ENCODE data around the gene RNF144A. TPM values are rescaled to one million over a fixed set of nuclear protein-coding genes. Genes with fewer than 3 reads are reported as not detected.

RNF144A gene
- total and polyA plus RNA-seq, 2 of the 13 experiments (the other 11 are each of a cell fraction or from before 2014, with no cell fraction given), result 13.9 to 16.5 TPM

DNA sequence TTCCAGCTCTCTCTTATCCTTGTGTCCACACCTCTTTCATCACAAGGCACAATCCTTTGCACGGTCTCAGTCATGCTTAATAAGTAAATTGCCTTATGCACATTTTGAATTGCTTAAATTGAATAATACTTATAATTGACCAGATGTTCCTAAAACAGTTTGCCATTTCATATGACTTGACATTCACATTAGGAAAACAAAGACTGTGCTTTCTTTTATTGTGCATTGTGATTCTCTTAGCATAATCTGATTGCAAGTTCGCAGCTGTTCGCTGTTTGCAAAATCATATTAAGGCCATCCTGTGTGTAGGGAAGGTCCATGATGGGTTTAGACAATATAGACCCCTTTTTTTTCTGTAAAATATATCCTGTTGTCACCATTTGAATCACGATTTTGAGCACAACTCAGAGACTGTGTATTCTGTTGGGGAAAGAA is 75.6 kb downstream of the RNF144A start:
- no peaks in the 10 kb centered on the region for H3K9me3 ChIP-seq (ENCODE audit: low read length)
- FAIRE-seq (no peak), DNase-seq (ENCODE audit: low spot score) (no peak), ATAC-seq (no peak)
- no peaks in the 10 kb centered on the region for H3K79me2 ChIP-seq (ENCODE audit: insufficient read depth, low read length)
- no peaks in the 10 kb centered on the region for H3K4me1 ChIP-seq (ENCODE audit: insufficient read depth, low read length)
- no peaks in the 10 kb centered on the region for H3K27me3 ChIP-seq (ENCODE audit: control insufficient read depth in 1 of 2, insufficient read depth in 2 of 2, low read length in 2 of 2)
- WGBS (ENCODE audit: low lambda C conversion rate), result 76% methylated on average over 4 of the region's 4 CpGs
- in situ Hi-C loops (cut with HindIII; ENCODE audit: extremely low pct_ligation_motif_present, low pct_unique_long_range_greater_than_20kb), result no loop called here
- ChIA-PET POLR2A (no interaction called here), CTCF (ENCODE audit: low intra/inter-chr PET ratio, low total read pairs) (no interaction called here)
- no peak overlapping the region for H3K4me2 ChIP-seq (ENCODE audit: low read depth, low read length)
- no peak for TF ChIP-seq YEATS4 (CRISPR knock-in tag; IDR thresholded peaks at IDR 0.05; ENCODE audit: borderline replicate concordance)
- no peak for TF ChIP-seq ATF1 (CRISPR knock-in tag; IDR thresholded peaks at IDR 0.05)
- TF ChIP-seq SALL1 (CRISPR knock-in tag; IDR thresholded peaks at IDR 0.05), result no peak
- TF ChIP-seq MAF1 (CRISPR knock-in tag; IDR thresholded peaks at IDR 0.05; ENCODE audit: borderline replicate concordance), result no peak
- no peak for TF ChIP-seq AGO2 (optimal IDR thresholded peaks at IDR 0.05; ENCODE audit: low read depth, low read length)
- no peak for TF ChIP-seq FOXM1 (CRISPR knock-in tag; IDR thresholded peaks at IDR 0.05)
- TF ChIP-seq ZNF30 (CRISPR knock-in tag; IDR thresholded peaks at IDR 0.05), result no peak
- H3K27ac ChIP-seq (ENCODE audit: extremely low read length, insufficient read depth, low read length), result no peak overlapping the region
- no peak overlapping the region for H2AFZ ChIP-seq (ENCODE audit: low read length)
- H3K36me3 ChIP-seq (replicated peaks in 1 of 2; ENCODE audit: control insufficient read depth in 1 of 2, insufficient read depth in 2 of 2, low read length in 2 of 2), result no peaks in the 10 kb centered on the region
- intact Hi-C loops (cut with micrococcal nuclease; ENCODE audit: unreplicated experiment), result no loop called here
- H4K20me1 ChIP-seq (ENCODE audit: insufficient read depth, low read length), result no peaks in the 10 kb centered on the region
- no TSS peak for BruUV-seq (replicated peaks)
- no peak overlapping the region for H3K9ac ChIP-seq (ENCODE audit: insufficient read depth, low read depth, low read length)
- H3K4me3 ChIP-seq (replicated peaks in 1 of 3; ENCODE audit: insufficient read depth in 1 of 3, low read depth in 2 of 3, low read length in 3 of 3), result no peak overlapping the region

DNA sequence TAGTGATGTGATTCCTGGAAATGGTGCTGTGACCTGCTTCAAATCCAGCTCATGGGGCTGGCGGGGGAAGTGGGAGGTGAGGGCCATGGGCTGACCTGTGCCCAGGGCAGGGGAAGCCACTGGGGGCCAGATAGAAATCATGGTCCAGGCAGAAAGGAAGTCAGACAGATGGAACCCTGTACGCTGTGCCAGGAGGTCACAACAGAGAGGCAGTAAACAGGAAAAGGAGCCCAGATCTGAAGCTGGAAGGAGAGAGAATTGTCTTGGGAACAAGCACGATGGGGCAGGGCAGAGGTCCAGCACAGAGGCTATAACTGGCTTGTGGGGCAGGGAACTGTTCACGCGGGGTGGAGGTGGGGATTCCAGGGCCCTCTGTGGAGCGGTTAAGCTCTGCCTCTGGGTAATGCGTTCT is 76.0 kb downstream of the RNF144A start:
- Histone ChIP-seq H3K4me3 (replicated peaks in 1 of 3; ENCODE audit: insufficient read depth in 1 of 3, low read depth in 2 of 3, low read length in 3 of 3) (no peak overlapping the region), H2AFZ (ENCODE audit: low read length) (no peak overlapping the region), H3K4me2 (ENCODE audit: low read depth, low read length) (no peak overlapping the region), H3K27me3 (ENCODE audit: control insufficient read depth in 1 of 2, insufficient read depth in 2 of 2, low read length in 2 of 2) (no peaks in the 10 kb centered on the region), H3K27ac (ENCODE audit: extremely low read length, insufficient read depth, low read length) (no peak overlapping the region), H3K79me2 (ENCODE audit: insufficient read depth, low read length) (no peaks in the 10 kb centered on the region), H3K9ac (ENCODE audit: insufficient read depth, low read depth, low read length) (no peak overlapping the region), H3K9me3 (ENCODE audit: low read length) (no peaks in the 10 kb centered on the region), H3K36me3 (replicated peaks in 1 of 2; ENCODE audit: control insufficient read depth in 1 of 2, insufficient read depth in 2 of 2, low read length in 2 of 2) (no peaks in the 10 kb centered on the region), H4K20me1 (ENCODE audit: insufficient read depth, low read length) (no peaks in the 10 kb centered on the region), H3K4me1 (ENCODE audit: insufficient read depth, low read length) (no peaks in the 10 kb centered on the region)
- TF ChIP-seq ZNF678 (CRISPR knock-in tag; IDR thresholded peaks at IDR 0.05), result no peak
- FAIRE-seq, result no peak
- intact Hi-C loops (cut with micrococcal nuclease; ENCODE audit: unreplicated experiment) (no loop called here), in situ Hi-C loops (cut with HindIII; ENCODE audit: extremely low pct_ligation_motif_present, low pct_unique_long_range_greater_than_20kb) (no loop called here)
- no TSS peak for BruUV-seq (replicated peaks)
- CTCF ChIA-PET (ENCODE audit: low intra/inter-chr PET ratio, low total read pairs), result no interaction called here
- POLR2A ChIA-PET, result no interaction called here
- WGBS (ENCODE audit: low lambda C conversion rate), result 96% methylated on average over 7 of the region's 7 CpGs
- ATAC-seq, result no peak
- DNase-seq (ENCODE audit: low spot score), result no peak

Data from HepG2 (cell line).